HG03378 (cell line): Measurements from ENCODE around the gene ASB10.

ENCODE experiments used
- ATAC-seq: cut with Tn5 transposase; IDR thresholded peaks from one replicate; pipeline ENCODE4 v1.9.1; 2021; ENCODE audit warnings: mild to moderate bottlenecking, moderate library complexity; ENCODE audit not compliant: unreplicated experiment

Gene ASB10

GRCh38 chr7:151138153-151138851 is 48.7 kb downstream of the ASB10 start:
- ATAC-seq, result no peak

GRCh38 chr7:151137791-151138152 is 49.3 kb downstream of the ASB10 start:
- ATAC-seq, result no peak

- no peak for ATAC-seq
Measured at GRCh38 chr7:151137076-151137675, 49.9 kb downstream of the ASB10 start.

GRCh38 chr7:151135866-151136843 is 50.9 kb downstream of the ASB10 start:
- ATAC-seq, result no peak

- no peak for ATAC-seq
Measured at GRCh38 chr7:151135525-151135845, 51.6 kb downstream of the ASB10 start.

- no peak for ATAC-seq
Measured at GRCh38 chr7:151134743-151135524, 52.1 kb downstream of the ASB10 start.

GRCh38 chr7:151133986-151134742 is 52.9 kb downstream of the ASB10 start:
- no peak for ATAC-seq

- no peak for ATAC-seq
Measured at GRCh38 chr7:151133266-151133985, 53.6 kb downstream of the ASB10 start.

GRCh38 chr7:151132461-151133205 is 54.4 kb downstream of the ASB10 start:
- ATAC-seq, result no peak

GRCh38 chr7:151131592-151132293 is 55.3 kb downstream of the ASB10 start:
- no peak for ATAC-seq

GRCh38 chr7:151131224-151131591 is 55.8 kb downstream of the ASB10 start:
- no peak for ATAC-seq

- no peak for ATAC-seq
Measured at GRCh38 chr7:151130741-151131157, 56.3 kb downstream of the ASB10 start.

- no peak for ATAC-seq
Measured at GRCh38 chr7:151129960-151130591, 57.0 kb downstream of the ASB10 start.

- no peak for ATAC-seq
Measured at GRCh38 chr7:151129117-151129959, 57.7 kb downstream of the ASB10 start.

- no peak for ATAC-seq
Measured at GRCh38 chr7:151128716-151129115, 58.3 kb downstream of the ASB10 start.

GRCh38 chr7:151128144-151128543 is 58.9 kb downstream of the ASB10 start:
- ATAC-seq, result no peak
